ENCODE data around the gene GDF11. TPM values are rescaled to one million over a fixed set of nuclear protein-coding genes. Genes with fewer than 3 reads are reported as not detected.

GDF11 gene
- total and polyA plus RNA-seq, 2 of the 8 experiments (the other 6 are each of a cell fraction or from before 2014, with no cell fraction given) = 12.1 to 15.1 TPM

GRCh38 chr12:55729819-55730818, 12.8 kb upstream of the GDF11 start (continued):
- peak in 2 of 3 experiments; percentile 14 to 16; a peak in 2 of 4 replicates for TF ChIP-seq CTCF (IDR thresholded peaks at IDR 0.05; ENCODE audit: control extremely low read depth in 1 of 3, insufficient read depth in 1 of 3, low read depth in 1 of 3, low read length in 3 of 3)
- TF ChIP-seq RAD21 (IDR thresholded peaks at IDR 0.05 in 1 of 2, conservative IDR thresholded peaks at IDR 0.05 in 1 of 2; ENCODE audit: low read depth in 2 of 2, low read length in 2 of 2) = peak; percentile 27 to 44; a peak in 3 of 4 replicates
- no peak for TF ChIP-seq SIX5 (IDR thresholded peaks at IDR 0.05; ENCODE audit: low read depth, low read length)
- no peak for TF ChIP-seq HDAC6 (IDR thresholded peaks at IDR 0.05; ENCODE audit: low read depth, low read length)
- TF ChIP-seq EZH2 (IDR thresholded peaks at IDR 0.05; ENCODE audit: low read depth, low read length, severe bottlenecking) = no peak
- no peak for TF ChIP-seq CREB1 (IDR thresholded peaks at IDR 0.05)
- no peak for TF ChIP-seq SIRT6 (IDR thresholded peaks at IDR 0.05; ENCODE audit: low read length)
- TF ChIP-seq SP4 (IDR thresholded peaks at IDR 0.05; ENCODE audit: low read length) = no peak
- peak; percentile 44; the same call in 1 of the 2 replicates for TF ChIP-seq MAX (IDR thresholded peaks at IDR 0.05)
- no peak for TF ChIP-seq SUZ12 (IDR thresholded peaks at IDR 0.05; ENCODE audit: low read length)
- TF ChIP-seq SP1 (IDR thresholded peaks at IDR 0.05; ENCODE audit: low read depth, low read length) = no peak

Measured in H1 (cell line).